Trophoblast cell (in vitro differentiated cells and primary cell): ENCODE data around the gene MDFI.

ENCODE experiments used
- DNase-seq, 2 donors: peaks; one replicate each; pipeline ENCODE4 v3.0.0-alpha.2; 2016
- H2AFZ ChIP-seq: 2 replicates; pipeline ENCODE4 v1.6.1; 2013; ENCODE audit warnings: low read length, moderate library complexity, mild to moderate bottlenecking; ENCODE audit not compliant: insufficient read depth, poor library complexity
- H2AK5ac ChIP-seq: 2 replicates; pipeline ENCODE4 v1.6.1; 2013; ENCODE audit warnings: mild to moderate bottlenecking, low read length
- H2BK120ac ChIP-seq: 2 replicates; pipeline ENCODE4 v1.6.1; 2013; ENCODE audit warnings: low read length, mild to moderate bottlenecking, moderate library complexity; ENCODE audit not compliant: insufficient read depth, poor library complexity
- H2BK12ac ChIP-seq: 2 replicates; pipeline ENCODE4 v1.6.1; 2013; ENCODE audit warnings: mild to moderate bottlenecking, low read length, moderate library complexity
- H2BK5ac ChIP-seq: 2 replicates; pipeline ENCODE4 v1.6.1; 2013; ENCODE audit warnings: low read length, low read depth, moderate library complexity, mild to moderate bottlenecking; ENCODE audit not compliant: poor library complexity
- H3K14ac ChIP-seq: 2 replicates; pipeline ENCODE4 v1.6.1; 2013; ENCODE audit warnings: mild to moderate bottlenecking, low read length
- H3K18ac ChIP-seq: 2 replicates; pipeline ENCODE4 v1.6.1; 2013; ENCODE audit warnings: mild to moderate bottlenecking, low read length
- H3K23ac ChIP-seq: 2 replicates; pipeline ENCODE4 v1.6.1; 2013; ENCODE audit warnings: low read length
- H3K27ac ChIP-seq: 2 replicates; pipeline ENCODE4 v1.5.1; 2013; ENCODE audit warnings: low read depth, mild to moderate bottlenecking, inconsistent platforms, low read length, moderate library complexity
- H3K27me3 ChIP-seq: 2 replicates; pipeline ENCODE4 v1.6.1; 2013; ENCODE audit warnings: inconsistent platforms, mild to moderate bottlenecking, low read length, moderate library complexity; ENCODE audit not compliant: insufficient read depth
- H3K36me3 ChIP-seq, 2 experiments: 1 replicate in 1 of 2; 2 replicates in 1 of 2; pipeline ENCODE4 v1.6.1; 2013; ENCODE audit warnings: low read length in 2 of 2, mild to moderate bottlenecking in 2 of 2, moderate library complexity in 1 of 2; ENCODE audit not compliant: insufficient read depth in 2 of 2, control insufficient read depth in 1 of 2
- H3K4ac ChIP-seq: 2 replicates; pipeline ENCODE4 v1.6.1; 2013; ENCODE audit warnings: low read depth, mild to moderate bottlenecking, low read length, moderate library complexity
- H3K4me1 ChIP-seq, 2 experiments: 1 replicate in 1 of 2; 2 replicates in 1 of 2; pipeline ENCODE4 v1.6.1; 2013; ENCODE audit warnings: low read length in 2 of 2, mild to moderate bottlenecking in 2 of 2, moderate library complexity in 1 of 2; ENCODE audit not compliant: insufficient read depth in 2 of 2, control insufficient read depth in 1 of 2
- H3K4me2 ChIP-seq: 2 replicates; pipeline ENCODE4 v1.6.1; 2013; ENCODE audit warnings: inconsistent platforms, mild to moderate bottlenecking, low read length, moderate library complexity
- H3K4me3 ChIP-seq: 2 replicates; pipeline ENCODE4 v1.5.1; 2013; ENCODE audit warnings: mild to moderate bottlenecking, low read depth, low read length, inconsistent platforms
- H3K79me1 ChIP-seq: one replicate; pipeline ENCODE4 v1.6.1; 2013; ENCODE audit warnings: low read length
- H3K79me2 ChIP-seq: 2 replicates; pipeline ENCODE4 v1.6.1; 2013; ENCODE audit warnings: low read length, mild to moderate bottlenecking; ENCODE audit not compliant: control insufficient read depth, insufficient read depth, poor library complexity
- H3K9ac ChIP-seq: 2 replicates; pipeline ENCODE4 v1.6.1; 2013; ENCODE audit warnings: mild to moderate bottlenecking, low read length
- H3K9me3 ChIP-seq: 2 replicates; pipeline ENCODE4 v1.6.1; 2013; ENCODE audit warnings: low read depth, mild to moderate bottlenecking, control low read depth, inconsistent platforms, low read length; ENCODE audit not compliant: insufficient read depth
- H4K12ac ChIP-seq: 2 replicates; pipeline ENCODE4 v1.6.1; 2013; ENCODE audit warnings: low read depth, mild to moderate bottlenecking, low read length, moderate library complexity
- H4K8ac ChIP-seq: 2 replicates; pipeline ENCODE4 v1.6.1; 2013; ENCODE audit warnings: low read depth, mild to moderate bottlenecking, low read length, moderate library complexity
- H4K91ac ChIP-seq: one replicate; pipeline ENCODE4 v1.6.1; 2013; ENCODE audit warnings: low read depth, mild to moderate bottlenecking, low read length, moderate library complexity
- WGBS: extraction: QIAGEN DNeasy Blood & Tissue Kit; methylation state at CpG from one replicate; pipeline ENCODE4 v1.1.7; 2013; ENCODE audit warnings: missing lambda C conversion rate; ENCODE audit not compliant: insufficient read length, insufficient coverage; ENCODE audit errors: extremely low coverage; 5-methylcytosine and 5-hydroxymethylcytosine counted together

MDFI gene

DNA sequence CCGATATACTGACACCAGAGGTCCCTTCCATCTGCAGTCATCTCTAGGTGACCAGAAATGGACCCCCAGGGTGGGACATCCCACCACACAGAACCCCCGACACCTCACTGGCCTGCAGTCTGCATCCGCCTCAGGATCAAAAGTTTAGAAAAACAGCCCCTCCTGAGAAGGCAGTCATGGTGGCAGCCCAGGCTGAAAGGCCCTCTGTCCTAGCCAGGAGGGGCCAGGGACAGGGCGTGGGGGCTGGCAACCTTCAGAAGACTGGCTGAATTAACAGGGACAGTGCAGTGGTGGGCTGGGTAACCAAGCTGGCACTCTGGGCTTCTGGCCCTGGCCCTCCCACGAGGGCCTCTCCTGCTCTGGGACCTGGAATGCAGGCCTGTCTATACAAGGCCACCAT is 34.3 kb upstream of the MDFI start:
- Histone ChIP-seq H2AFZ (no peak overlapping the region), H3K18ac (no peak overlapping the region), H2BK5ac (no peak overlapping the region), H4K91ac (peak overlapping the region; percentile 58), H3K4ac (no peak overlapping the region), H3K4me3 (no peak overlapping the region), H3K23ac (no peak overlapping the region), H3K36me3 (peaks cover 0 to 3% of the 10 kb centered on the region in 2 experiments), H2BK120ac (peak overlapping the region; percentile 6), H3K27me3 (no peaks in the 10 kb centered on the region), H3K79me2 (no peaks in the 10 kb centered on the region), H2BK12ac (peak overlapping the region; percentile 80), H3K14ac (peak overlapping the region; percentile 4), H3K4me2 (no peak overlapping the region), H3K79me1 (no peaks in the 10 kb centered on the region), H4K12ac (no peak overlapping the region), H2AK5ac (peak overlapping the region; percentile 73), H3K9ac (no peak overlapping the region), H3K9me3 (no peaks in the 10 kb centered on the region), H3K4me1 (no peaks in the 10 kb centered on the region), H4K8ac (no peak overlapping the region), H3K27ac (no peak overlapping the region)
- no CpG with 5 or more reads among the region's 5 CpGs for WGBS
- no peak for DNase-seq

DNA sequence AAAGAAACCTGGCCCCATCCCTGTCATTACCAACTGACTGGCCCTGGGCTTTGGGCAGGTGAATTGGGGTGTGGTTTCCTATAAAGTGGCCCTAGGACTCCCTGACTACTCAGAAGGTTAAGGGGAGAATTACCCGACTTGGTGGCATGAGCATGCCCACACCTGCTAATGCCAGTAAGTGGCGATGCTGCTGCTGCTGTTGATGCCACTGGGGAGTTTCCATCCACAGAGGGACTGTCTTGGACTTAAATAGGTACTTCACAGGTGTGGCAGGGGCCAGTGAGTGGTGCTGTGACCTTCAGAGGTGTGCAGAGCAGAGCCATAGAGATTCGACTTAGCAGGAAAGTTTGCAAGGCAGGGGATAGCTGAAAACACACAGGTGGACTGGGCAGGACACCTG is 32.6 kb upstream of the MDFI start:
- Histone ChIP-seq H4K8ac (no peak overlapping the region), H3K79me1 (no peaks in the 10 kb centered on the region), H4K91ac (no peak overlapping the region), H3K4ac (no peak overlapping the region), H3K9me3 (no peaks in the 10 kb centered on the region), H3K18ac (no peak overlapping the region), H3K36me3 (no peaks in the 10 kb centered on the region), H3K14ac (no peak overlapping the region), H3K27me3 (no peaks in the 10 kb centered on the region), H2BK120ac (no peak overlapping the region), H3K4me1 (peaks cover 0 to 3% of the 10 kb centered on the region in 2 experiments), H3K23ac (no peak overlapping the region), H2BK5ac (no peak overlapping the region), H2AK5ac (no peak overlapping the region), H2AFZ (no peak overlapping the region), H2BK12ac (no peak overlapping the region), H4K12ac (no peak overlapping the region), H3K4me2 (no peak overlapping the region), H3K4me3 (no peak overlapping the region), H3K27ac (no peak overlapping the region), H3K79me2 (no peaks in the 10 kb centered on the region), H3K9ac (no peak overlapping the region)
- no peak for DNase-seq
- no CpG with 5 or more reads among the region's 3 CpGs for WGBS

DNA sequence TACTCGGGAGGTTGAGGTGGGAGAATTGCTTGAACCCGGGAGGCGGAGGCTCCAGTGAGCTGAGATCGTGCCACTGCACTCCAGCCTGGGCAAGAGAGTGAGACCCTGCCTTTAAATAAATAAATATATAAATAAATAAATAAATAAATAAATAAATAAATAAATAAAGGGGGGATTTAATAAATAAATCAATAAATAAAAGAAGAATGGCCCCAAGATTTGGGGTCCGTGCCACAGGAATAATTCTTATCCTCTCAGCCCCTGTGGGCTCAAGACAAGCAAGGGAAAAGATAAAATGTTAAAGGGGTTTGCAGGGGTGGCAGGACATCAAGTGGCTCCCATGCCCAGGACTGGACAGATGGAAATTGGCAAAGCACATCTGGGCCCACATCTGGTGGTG is 31.2 kb upstream of the MDFI start:
- H3K4me1 ChIP-seq = peaks cover 3 to 7% of the 10 kb centered on the region in 2 experiments
- H4K8ac ChIP-seq = no peak overlapping the region

DNA sequence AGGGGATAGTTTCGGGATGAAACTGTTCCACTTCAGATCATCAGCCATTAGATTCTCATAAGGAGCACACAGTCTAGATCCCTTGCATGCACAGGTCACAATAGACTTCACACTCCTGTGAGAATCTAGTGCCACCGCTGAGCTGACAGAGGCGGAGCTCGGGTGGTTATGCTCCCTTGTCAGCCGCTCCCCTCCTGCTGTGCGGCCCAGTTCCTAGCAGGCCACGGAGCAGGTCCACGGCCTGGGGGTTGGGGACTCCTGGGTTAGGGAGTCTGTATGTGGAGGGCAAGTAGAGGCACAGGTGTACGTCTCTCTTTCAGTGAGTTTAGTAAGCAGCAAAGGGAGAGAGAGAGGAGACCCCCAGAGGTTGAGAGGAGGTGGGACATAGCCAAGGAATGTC is 30.5 kb upstream of the MDFI start:
- H2BK120ac ChIP-seq = no peak overlapping the region
- no CpG with 5 or more reads among the region's 9 CpGs for WGBS

More for the DNA sequence above, 31.2 kb upstream of the MDFI start:
- H2BK120ac ChIP-seq = no peak overlapping the region
- H3K9ac ChIP-seq = no peak overlapping the region
- no CpG with 5 or more reads among the region's 5 CpGs for WGBS
- no peak overlapping the region for H2BK12ac ChIP-seq
- no peak overlapping the region for H3K18ac ChIP-seq
- H3K36me3 ChIP-seq = no peaks in the 10 kb centered on the region
- H2BK5ac ChIP-seq = no peak overlapping the region
- no peaks in the 10 kb centered on the region for H3K79me2 ChIP-seq
- H3K27me3 ChIP-seq = no peaks in the 10 kb centered on the region
- no peak for DNase-seq
- H4K12ac ChIP-seq = no peak overlapping the region
- H3K4me2 ChIP-seq = no peak overlapping the region
- no peaks in the 10 kb centered on the region for H3K79me1 ChIP-seq
- no peak overlapping the region for H3K14ac ChIP-seq
- no peak overlapping the region for H3K4me3 ChIP-seq
- no peak overlapping the region for H3K23ac ChIP-seq
- no peak overlapping the region for H2AFZ ChIP-seq
- no peak overlapping the region for H3K27ac ChIP-seq
- no peak overlapping the region for H2AK5ac ChIP-seq
- no peak overlapping the region for H3K4ac ChIP-seq
- H3K9me3 ChIP-seq = no peaks in the 10 kb centered on the region
- H4K91ac ChIP-seq = no peak overlapping the region

More for the DNA sequence above, 30.5 kb upstream of the MDFI start:
- Histone ChIP-seq H3K9ac (no peak overlapping the region), H3K79me1 (no peaks in the 10 kb centered on the region), H3K27me3 (no peaks in the 10 kb centered on the region), H3K23ac (no peak overlapping the region), H3K4me3 (no peak overlapping the region), H3K27ac (no peak overlapping the region), H3K4me2 (no peak overlapping the region), H2BK12ac (no peak overlapping the region), H3K79me2 (no peaks in the 10 kb centered on the region), H3K9me3 (peaks cover 2% of the 10 kb centered on the region), H2AK5ac (peak overlapping the region; percentile 3), H3K18ac (no peak overlapping the region), H3K14ac (no peak overlapping the region), H3K4me1 (peaks cover 3 to 7% of the 10 kb centered on the region in 2 experiments), H4K91ac (no peak overlapping the region), H2BK5ac (no peak overlapping the region), H4K8ac (no peak overlapping the region), H2AFZ (no peak overlapping the region), H3K36me3 (no peaks in the 10 kb centered on the region), H3K4ac (no peak overlapping the region), H4K12ac (no peak overlapping the region)
- DNase-seq = no peak
